HepG2 (cell line): ENCODE results near the gene METAP1D. TPM values are rescaled to one million over a fixed set of nuclear protein-coding genes. Genes with fewer than 3 reads are reported as not detected.

Experiments
- ARNT ChIP-seq: fragments of 450-650 bp; IDR thresholded peaks from 2 replicates; pipeline ENCODE4 v1.6.1; 2017
- CREM ChIP-seq, 2 experiments: sonication (generic) in 1 of 2; formaldehyde crosslinking in 1 of 2; IDR thresholded peaks; 2 replicates each; pipeline versions ENCODE4 v1.4.0 to v1.6.1; 2016 to 2020; ENCODE audit warnings: antibody characterized with exemption in 1 of 2, mild to moderate bottlenecking in 1 of 2, missing genetic modification reagents in 1 of 2
- HOXA7 ChIP-seq: sonication (generic); formaldehyde crosslinking; IDR thresholded peaks from 2 replicates; pipeline ENCODE4 v1.8.1; 2022; ENCODE audit warnings: mild to moderate bottlenecking, missing genetic modification reagents, moderate library complexity
- MBD4 ChIP-seq: IDR thresholded peaks from 2 replicates; pipeline ENCODE4 v1.6.1; 2012; ENCODE audit warnings: low read length, inconsistent platforms, borderline replicate concordance
- NKX3-1 ChIP-seq: sonication (generic); formaldehyde crosslinking; IDR thresholded peaks from 2 replicates; pipeline ENCODE4 v1.5.0; 2020; ENCODE audit warnings: missing genetic modification reagents
- ONECUT2 ChIP-seq: sonication (generic); formaldehyde crosslinking; IDR thresholded peaks from 2 replicates; pipeline ENCODE4 v1.4.0; 2020; ENCODE audit warnings: missing genetic modification reagents
- RNF2 ChIP-seq: fragments of 450-650 bp; conservative IDR thresholded peaks from 2 replicates; pipeline ENCODE4 v1.6.1; 2016; ENCODE audit warnings: low read depth
- SIN3A ChIP-seq: IDR thresholded peaks from 2 replicates; pipeline ENCODE4 v1.6.1; 2011; ENCODE audit warnings: low read depth, mild to moderate bottlenecking, control low read depth, low read length, borderline replicate concordance
- ZFAT ChIP-seq: sonication (generic); formaldehyde crosslinking; conservative IDR thresholded peaks from 2 replicates; pipeline ENCODE4 v1.8.1; 2023; ENCODE audit warnings: missing genetic modification reagents, inconsistent platforms
- ZKSCAN5 ChIP-seq: sonication (generic); formaldehyde crosslinking; IDR thresholded peaks from 2 replicates; pipeline ENCODE4 v1.5.1; 2020; ENCODE audit warnings: mild to moderate bottlenecking, missing genetic modification reagents
- ZNF205 ChIP-seq: IDR thresholded peaks from 2 replicates; pipeline ENCODE4 v1.6.1; 2018; ENCODE audit warnings: missing biosample characterization, missing genetic modification reagents
- ZNF331 ChIP-seq: sonication (generic); formaldehyde crosslinking; IDR thresholded peaks from 2 replicates; pipeline ENCODE4 v1.4.0; 2020; ENCODE audit warnings: missing genetic modification reagents
- ZNF850 ChIP-seq: sonication (generic); formaldehyde crosslinking; conservative IDR thresholded peaks from 2 replicates; pipeline ENCODE4 v1.9.0; 2021; ENCODE audit warnings: mild to moderate bottlenecking, missing genetic modification reagents
- polyA plus RNA-seq, 8 experiments: library from polyadenylated mRNA; depleted of rRNA in 3 of 8; stranded (reverse) in 7 of 8; unstranded in 1 of 8; fragments of >200 nt; fragmentation: Illumina TruSeq in 4 of 8; extraction: Trizol in 4 of 8; gene quantifications; 2 replicates each; pipeline versions ENCODE4 v1.2.1 to v1.2.3, GENCODE V29; 2011 to 2016; ENCODE audit warnings: low read depth in 4 of 8, missing spikeins in 1 of 8, mixed read lengths in 1 of 8; ENCODE audit not compliant: insufficient read depth in 1 of 8
- total RNA-seq, 5 experiments: library from RNA; depleted of rRNA; stranded (reverse); fragments of >200 nt; fragmentation: Illumina TruSeq; extraction: Trizol; gene quantifications; 2 replicates each; pipeline ENCODE4 v1.2.3, GENCODE V29; 2016; ENCODE audit warnings: low read depth in 1 of 5
- TF ChIP-seq, protein P1 (sequence below): sonication (generic); formaldehyde crosslinking; IDR thresholded peaks from 2 replicates; pipeline ENCODE4 v1.5.1; 2020; ENCODE audit warnings: mild to moderate bottlenecking, missing genetic modification reagents, moderate library complexity
- TF ChIP-seq, protein P2 (sequence below): IDR thresholded peaks from 2 replicates; pipeline ENCODE4 v1.6.1; 2012; ENCODE audit warnings: low read length, improper control_type of control experiment
- TF ChIP-seq, protein P3 (sequence below): sonication (generic); formaldehyde crosslinking; IDR thresholded peaks from 2 replicates; pipeline ENCODE4 v1.5.0; 2020; ENCODE audit warnings: mild to moderate bottlenecking, low read depth, missing genetic modification reagents, borderline replicate concordance
- TF ChIP-seq, protein P4 (sequence below): sonication (generic); formaldehyde crosslinking; IDR thresholded peaks from 2 replicates; pipeline ENCODE4 v1.8.1; 2022; ENCODE audit warnings: mild to moderate bottlenecking, missing genetic modification reagents
- TF ChIP-seq, protein P5 (sequence below): sonication (generic); formaldehyde crosslinking; IDR thresholded peaks from 2 replicates; pipeline ENCODE4 v1.8.0; 2022; ENCODE audit warnings: missing genetic modification reagents, mild to moderate bottlenecking, borderline replicate concordance

METAP1D gene
- total and polyA plus RNA-seq, 2 of the 13 experiments (the other 11 are each of a cell fraction or from before 2014, with no cell fraction given): 14.7 to 21.6 TPM

DNA sequence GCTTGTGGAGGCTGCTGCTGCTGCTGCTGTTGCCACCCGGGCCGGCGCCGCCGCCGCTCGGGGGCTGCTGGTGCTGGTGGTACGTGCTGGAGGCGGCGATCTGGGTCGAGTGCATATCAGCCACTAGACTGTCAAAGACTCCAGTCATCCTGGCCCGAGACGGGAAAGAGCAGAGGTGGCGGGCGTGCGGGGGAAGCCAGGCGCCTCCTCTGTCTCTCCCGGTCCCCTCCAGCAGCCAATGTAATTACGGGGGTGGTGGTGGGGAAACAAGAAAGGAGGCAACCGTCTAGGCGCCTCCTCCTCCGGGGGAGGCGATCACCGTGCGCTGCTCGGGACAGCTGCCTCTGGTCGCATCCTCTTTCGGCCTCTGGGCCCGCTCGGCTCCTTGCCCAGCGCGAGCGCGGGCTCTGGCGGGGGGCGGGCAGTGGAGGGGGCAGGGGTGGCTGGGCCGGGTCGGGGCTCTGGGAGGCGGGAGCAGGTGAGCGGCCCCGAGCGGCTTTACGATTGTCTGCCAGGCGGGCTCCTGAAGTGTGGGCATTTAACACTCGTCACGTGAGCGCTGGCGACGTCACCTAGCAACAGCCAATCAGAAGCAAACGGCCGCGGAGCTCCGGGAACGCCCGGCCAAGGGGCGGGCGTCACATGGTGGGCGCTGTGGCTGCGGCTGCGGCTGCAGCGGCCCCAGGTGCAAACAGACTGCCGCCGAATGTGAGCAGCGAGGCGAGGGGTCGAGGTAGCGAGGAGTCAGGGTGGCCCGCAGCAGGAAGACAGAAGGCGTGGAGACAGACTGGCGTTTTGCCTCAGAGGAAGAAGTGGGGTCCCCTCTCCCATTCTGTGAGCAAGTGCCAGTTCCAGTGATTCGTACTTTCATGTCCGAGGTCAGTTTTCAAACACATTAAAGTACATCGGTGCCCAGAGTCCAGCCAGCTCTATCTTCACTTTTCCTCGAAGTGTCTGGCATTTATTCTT is 102.9 kb downstream of the METAP1D start, which contains the start of gene DLX2 (continued):
- TF ChIP-seq ZFAT (peak; percentile 70; the same call in 1 of the 2 replicates), NKX3-1 (CRISPR knock-in tag) (peak; percentile 99), SIN3A (no peak), ONECUT2 (CRISPR knock-in tag) (peak; percentile 22; the same call in 1 of the 2 replicates), ZNF205 (CRISPR knock-in tag) (peak; percentile 39; the same call in 1 of the 2 replicates), ARNT (no peak), CREM (IDR thresholded peaks at IDR 0.05) (peak; percentile 64), CREM (CRISPR knock-in tag; IDR thresholded peaks at IDR 0.05) (no peak), ZKSCAN5 (CRISPR knock-in tag) (no peak), MBD4 (no peak), ZNF850 (CRISPR knock-in tag) (no peak), RNF2 (peak; percentile 91), ZNF331 (peak; percentile 69; the same call in 1 of the 2 replicates), HOXA7 (no peak)
- TF ChIP-seq, protein P1, sequence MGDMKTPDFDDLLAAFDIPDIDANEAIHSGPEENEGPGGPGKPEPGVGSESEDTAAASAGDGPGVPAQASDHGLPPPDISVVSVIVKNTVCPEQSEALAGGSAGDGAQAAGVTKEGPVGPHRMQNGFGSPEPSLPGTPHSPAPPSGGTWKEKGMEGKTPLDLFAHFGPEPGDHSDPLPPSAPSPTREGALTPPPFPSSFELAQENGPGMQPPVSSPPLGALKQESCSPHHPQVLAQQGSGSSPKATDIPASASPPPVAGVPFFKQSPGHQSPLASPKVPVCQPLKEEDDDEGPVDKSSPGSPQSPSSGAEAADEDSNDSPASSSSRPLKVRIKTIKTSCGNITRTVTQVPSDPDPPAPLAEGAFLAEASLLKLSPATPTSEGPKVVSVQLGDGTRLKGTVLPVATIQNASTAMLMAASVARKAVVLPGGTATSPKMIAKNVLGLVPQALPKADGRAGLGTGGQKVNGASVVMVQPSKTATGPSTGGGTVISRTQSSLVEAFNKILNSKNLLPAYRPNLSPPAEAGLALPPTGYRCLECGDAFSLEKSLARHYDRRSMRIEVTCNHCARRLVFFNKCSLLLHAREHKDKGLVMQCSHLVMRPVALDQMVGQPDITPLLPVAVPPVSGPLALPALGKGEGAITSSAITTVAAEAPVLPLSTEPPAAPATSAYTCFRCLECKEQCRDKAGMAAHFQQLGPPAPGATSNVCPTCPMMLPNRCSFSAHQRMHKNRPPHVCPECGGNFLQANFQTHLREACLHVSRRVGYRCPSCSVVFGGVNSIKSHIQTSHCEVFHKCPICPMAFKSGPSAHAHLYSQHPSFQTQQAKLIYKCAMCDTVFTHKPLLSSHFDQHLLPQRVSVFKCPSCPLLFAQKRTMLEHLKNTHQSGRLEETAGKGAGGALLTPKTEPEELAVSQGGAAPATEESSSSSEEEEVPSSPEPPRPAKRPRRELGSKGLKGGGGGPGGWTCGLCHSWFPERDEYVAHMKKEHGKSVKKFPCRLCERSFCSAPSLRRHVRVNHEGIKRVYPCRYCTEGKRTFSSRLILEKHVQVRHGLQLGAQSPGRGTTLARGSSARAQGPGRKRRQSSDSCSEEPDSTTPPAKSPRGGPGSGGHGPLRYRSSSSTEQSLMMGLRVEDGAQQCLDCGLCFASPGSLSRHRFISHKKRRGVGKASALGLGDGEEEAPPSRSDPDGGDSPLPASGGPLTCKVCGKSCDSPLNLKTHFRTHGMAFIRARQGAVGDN (CRISPR knock-in tag): peak; percentile 95
- TF ChIP-seq, protein P2, sequence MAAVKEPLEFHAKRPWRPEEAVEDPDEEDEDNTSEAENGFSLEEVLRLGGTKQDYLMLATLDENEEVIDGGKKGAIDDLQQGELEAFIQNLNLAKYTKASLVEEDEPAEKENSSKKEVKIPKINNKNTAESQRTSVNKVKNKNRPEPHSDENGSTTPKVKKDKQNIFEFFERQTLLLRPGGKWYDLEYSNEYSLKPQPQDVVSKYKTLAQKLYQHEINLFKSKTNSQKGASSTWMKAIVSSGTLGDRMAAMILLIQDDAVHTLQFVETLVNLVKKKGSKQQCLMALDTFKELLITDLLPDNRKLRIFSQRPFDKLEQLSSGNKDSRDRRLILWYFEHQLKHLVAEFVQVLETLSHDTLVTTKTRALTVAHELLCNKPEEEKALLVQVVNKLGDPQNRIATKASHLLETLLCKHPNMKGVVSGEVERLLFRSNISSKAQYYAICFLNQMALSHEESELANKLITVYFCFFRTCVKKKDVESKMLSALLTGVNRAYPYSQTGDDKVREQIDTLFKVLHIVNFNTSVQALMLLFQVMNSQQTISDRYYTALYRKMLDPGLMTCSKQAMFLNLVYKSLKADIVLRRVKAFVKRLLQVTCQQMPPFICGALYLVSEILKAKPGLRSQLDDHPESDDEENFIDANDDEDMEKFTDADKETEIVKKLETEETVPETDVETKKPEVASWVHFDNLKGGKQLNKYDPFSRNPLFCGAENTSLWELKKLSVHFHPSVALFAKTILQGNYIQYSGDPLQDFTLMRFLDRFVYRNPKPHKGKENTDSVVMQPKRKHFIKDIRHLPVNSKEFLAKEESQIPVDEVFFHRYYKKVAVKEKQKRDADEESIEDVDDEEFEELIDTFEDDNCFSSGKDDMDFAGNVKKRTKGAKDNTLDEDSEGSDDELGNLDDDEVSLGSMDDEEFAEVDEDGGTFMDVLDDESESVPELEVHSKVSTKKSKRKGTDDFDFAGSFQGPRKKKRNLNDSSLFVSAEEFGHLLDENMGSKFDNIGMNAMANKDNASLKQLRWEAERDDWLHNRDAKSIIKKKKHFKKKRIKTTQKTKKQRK: no peak
- TF ChIP-seq, protein P3, sequence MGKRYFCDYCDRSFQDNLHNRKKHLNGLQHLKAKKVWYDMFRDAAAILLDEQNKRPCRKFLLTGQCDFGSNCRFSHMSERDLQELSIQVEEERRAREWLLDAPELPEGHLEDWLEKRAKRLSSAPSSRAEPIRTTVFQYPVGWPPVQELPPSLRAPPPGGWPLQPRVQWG (CRISPR knock-in tag): no peak
- TF ChIP-seq, protein P4, sequence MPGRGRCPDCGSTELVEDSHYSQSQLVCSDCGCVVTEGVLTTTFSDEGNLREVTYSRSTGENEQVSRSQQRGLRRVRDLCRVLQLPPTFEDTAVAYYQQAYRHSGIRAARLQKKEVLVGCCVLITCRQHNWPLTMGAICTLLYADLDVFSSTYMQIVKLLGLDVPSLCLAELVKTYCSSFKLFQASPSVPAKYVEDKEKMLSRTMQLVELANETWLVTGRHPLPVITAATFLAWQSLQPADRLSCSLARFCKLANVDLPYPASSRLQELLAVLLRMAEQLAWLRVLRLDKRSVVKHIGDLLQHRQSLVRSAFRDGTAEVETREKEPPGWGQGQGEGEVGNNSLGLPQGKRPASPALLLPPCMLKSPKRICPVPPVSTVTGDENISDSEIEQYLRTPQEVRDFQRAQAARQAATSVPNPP (CRISPR knock-in tag): no peak
- TF ChIP-seq, protein P5, sequence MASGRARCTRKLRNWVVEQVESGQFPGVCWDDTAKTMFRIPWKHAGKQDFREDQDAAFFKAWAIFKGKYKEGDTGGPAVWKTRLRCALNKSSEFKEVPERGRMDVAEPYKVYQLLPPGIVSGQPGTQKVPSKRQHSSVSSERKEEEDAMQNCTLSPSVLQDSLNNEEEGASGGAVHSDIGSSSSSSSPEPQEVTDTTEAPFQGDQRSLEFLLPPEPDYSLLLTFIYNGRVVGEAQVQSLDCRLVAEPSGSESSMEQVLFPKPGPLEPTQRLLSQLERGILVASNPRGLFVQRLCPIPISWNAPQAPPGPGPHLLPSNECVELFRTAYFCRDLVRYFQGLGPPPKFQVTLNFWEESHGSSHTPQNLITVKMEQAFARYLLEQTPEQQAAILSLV (CRISPR knock-in tag): peak; percentile 73; the same call in 1 of the 2 replicates
